Chondrocyte (in vitro differentiated cells): Measurements from ENCODE around the gene MIB2. TPM values are rescaled to one million over a fixed set of nuclear protein-coding genes. Genes with fewer than 3 reads are reported as not detected.
A peak's percentile ranks its signal among the peaks of the same experiment; 100 is the strongest.

Experiments used
- DNase-seq: peaks from one replicate; pipeline ENCODE4 v3.0.0; 2021; ENCODE audit warnings: mixed read lengths, low spot score
- H3K27ac Mint-ChIP-seq: one replicate; pipeline ENCODE4 v1.8.0; 2021; ENCODE audit warnings: mild to moderate bottlenecking, moderate library complexity, mixed read lengths; ENCODE audit not compliant: unreplicated experiment
- H3K27me3 Mint-ChIP-seq: 2 replicates; pipeline ENCODE4 v1.8.0; 2021; ENCODE audit warnings: low read depth, mixed read lengths
- H3K36me3 Mint-ChIP-seq: 2 replicates; pipeline ENCODE4 v1.8.0; 2021; ENCODE audit warnings: low read depth, mixed read lengths
- H3K4me1 Mint-ChIP-seq: 2 replicates; pipeline ENCODE4 v1.8.0; 2021; ENCODE audit warnings: low read depth, mild to moderate bottlenecking, mixed read lengths
- H3K4me3 Mint-ChIP-seq: one replicate; pipeline ENCODE4 v1.8.0; 2021; ENCODE audit warnings: mild to moderate bottlenecking, moderate library complexity, mixed read lengths; ENCODE audit not compliant: unreplicated experiment
- H3K9me3 Mint-ChIP-seq: 2 replicates; pipeline ENCODE4 v1.8.0; 2021; ENCODE audit warnings: low read depth, mixed read lengths
- CTCF ChIP-seq: fragments of 200-600 bp; sonication (generic); IDR thresholded peaks from 2 replicates; pipeline ENCODE4 v1.5.0; 2021; ENCODE audit warnings: antibody characterized with exemption, mild to moderate bottlenecking, moderate library complexity
- total RNA-seq: library from RNA; stranded (reverse); gene quantifications from 3 replicates; pipeline ENCODE4 v1.2.1, GENCODE V29; 2021

The MIB2 gene
- total RNA-seq, 1 donor from 2014 or later: 73.8 TPM

- Mint-ChIP-seq H3K27me3 (no peaks in the 10 kb centered on the region), H3K4me1 (peaks cover 36% of the 10 kb centered on the region), H3K9me3 (no peaks in the 10 kb centered on the region), H3K4me3 (peak overlapping the region; percentile 76), H3K36me3 (peaks cover 5% of the 10 kb centered on the region), H3K27ac (peak overlapping the region; percentile 90)
- peak; percentile 68 for TF ChIP-seq CTCF
- no peak for DNase-seq
These were observed 41.2 kb upstream of the MIB2 start for GRCh38 chr1:1573843-1574720.

- no peak for TF ChIP-seq CTCF
- Mint-ChIP-seq H3K4me3 (peak within 1 kb of the TSS; percentile 93), H3K4me1 (peaks cover 29% of the 10 kb centered on the region), H3K36me3 (peaks cover 5% of the 10 kb centered on the region), H3K27me3 (no peaks in the 10 kb centered on the region), H3K9me3 (no peaks in the 10 kb centered on the region), H3K27ac (peak within 1 kb of the TSS; percentile 99)
- DNase-seq: no peak
These were observed 40.4 kb upstream of the MIB2 start, which contains the start of gene SSU72 for GRCh38 chr1:1574721-1575537. TSS of gene SSU72 (minus strand) at chr1:1574863. CDS start at chr1:1574557, 306 bp downstream.

- no peaks in the 10 kb centered on the region for H3K9me3 Mint-ChIP-seq
- H3K36me3 Mint-ChIP-seq: no peaks in the 10 kb centered on the region
- TF ChIP-seq CTCF: no peak
- H3K27ac Mint-ChIP-seq: no peak overlapping the region
- no peak overlapping the region for H3K4me3 Mint-ChIP-seq
- H3K4me1 Mint-ChIP-seq: peaks cover 18% of the 10 kb centered on the region
- H3K27me3 Mint-ChIP-seq: peaks cover 12% of the 10 kb centered on the region
- no peak for DNase-seq
These were observed 37.8 kb upstream of the MIB2 start for GRCh38 chr1:1577367-1578011.

GRCh38 chr1:1578371-1578940, 36.8 kb upstream of the MIB2 start:
- H3K4me1 Mint-ChIP-seq: peaks cover 13% of the 10 kb centered on the region
- no peak for TF ChIP-seq CTCF
- no peak for DNase-seq
- peaks cover 15% of the 10 kb centered on the region for H3K27me3 Mint-ChIP-seq
- no peaks in the 10 kb centered on the region for H3K9me3 Mint-ChIP-seq
- no peak overlapping the region for H3K27ac Mint-ChIP-seq
- no peaks in the 10 kb centered on the region for H3K36me3 Mint-ChIP-seq
- H3K4me3 Mint-ChIP-seq: no peak overlapping the region
